IMR-90 (cell line): ENCODE measurements around the gene IL1RAPL1.

Source experiments
- BHLHE40 ChIP-seq: fragments of 150-350 bp; IDR thresholded peaks from 2 replicates; pipeline ENCODE4 v1.6.1; 2016; ENCODE audit warnings: mild to moderate bottlenecking, low read depth, low read length
- CEBPB ChIP-seq: IDR thresholded peaks from 2 replicates; pipeline ENCODE4 v1.6.1; 2012; ENCODE audit warnings: low read depth, low read length, improper control_type of control experiment
- CHD1 ChIP-seq: IDR thresholded peaks from 2 replicates; pipeline ENCODE4 v1.6.1; 2012; ENCODE audit warnings: low read depth, low read length, improper control_type of control experiment
- MAFK ChIP-seq: IDR thresholded peaks from 2 replicates; pipeline ENCODE4 v1.6.1; 2012; ENCODE audit warnings: low read depth, low read length, improper control_type of control experiment
- MXI1 ChIP-seq: IDR thresholded peaks from 2 replicates; pipeline ENCODE4 v1.6.1; 2012; ENCODE audit warnings: low read depth, mild to moderate bottlenecking, low read length, moderate library complexity, borderline replicate concordance
- POLR2A ChIP-seq: IDR thresholded peaks from 2 replicates; pipeline ENCODE4 v1.6.1; 2012; ENCODE audit warnings: mild to moderate bottlenecking, low read depth, low read length
- RAD21 ChIP-seq: IDR thresholded peaks from 2 replicates; pipeline ENCODE4 v1.6.1; 2012; ENCODE audit warnings: low read length, improper control_type of control experiment
- RCOR1 ChIP-seq: IDR thresholded peaks from 2 replicates; pipeline ENCODE4 v1.6.1; 2012; ENCODE audit warnings: mild to moderate bottlenecking, low read length, improper control_type of control experiment; ENCODE audit not compliant: insufficient replicate concordance
- RFX5 ChIP-seq: IDR thresholded peaks from 2 replicates; pipeline ENCODE4 v1.8.0; 2012; ENCODE audit warnings: low read depth, mild to moderate bottlenecking, low read length, moderate library complexity
- SMC3 ChIP-seq: fragments of 150-350 bp; IDR thresholded peaks from 2 replicates; pipeline ENCODE4 v1.6.1; 2016; ENCODE audit warnings: low read depth, mild to moderate bottlenecking, antibody characterized with exemption, low read length, moderate library complexity
- TF ChIP-seq, protein P1 (sequence below): conservative IDR thresholded peaks from 2 replicates; pipeline ENCODE4 v1.5.1; 2012; ENCODE audit warnings: mild to moderate bottlenecking, low read depth, low read length, improper control_type of control experiment
- TF ChIP-seq, protein P2 (sequence below): fragments of 150-350 bp; IDR thresholded peaks from 2 replicates; pipeline ENCODE4 v1.6.1; 2017; ENCODE audit warnings: mild to moderate bottlenecking, antibody characterized with exemption, low read length, low read depth
- TF ChIP-seq, protein P3 (sequence below): fragments of 150-350 bp; IDR thresholded peaks from 2 replicates; pipeline ENCODE4 v1.6.1; 2016; ENCODE audit warnings: low read depth, mild to moderate bottlenecking, low read length, moderate library complexity, borderline replicate concordance

DNA sequence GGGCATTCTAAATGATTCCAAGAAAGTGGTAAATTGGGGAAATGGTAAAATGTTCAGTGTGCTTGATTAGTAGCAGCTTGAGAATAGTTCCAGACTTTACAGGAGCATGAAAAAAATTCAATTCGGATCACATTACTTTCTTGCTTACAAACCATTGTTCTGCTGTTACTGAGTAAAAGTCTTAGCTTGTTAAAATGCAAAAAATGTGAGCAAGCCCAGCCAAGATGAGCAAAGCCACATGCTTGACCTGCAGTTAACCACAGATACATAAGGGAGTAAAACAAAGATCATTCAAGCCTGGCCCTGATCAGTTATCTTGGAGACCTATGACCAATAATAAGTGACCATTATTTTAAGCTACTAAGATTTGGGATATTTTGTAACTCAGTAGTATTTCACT, 1065.2 kb downstream of the IL1RAPL1 start:
- TF ChIP-seq, protein P1, sequence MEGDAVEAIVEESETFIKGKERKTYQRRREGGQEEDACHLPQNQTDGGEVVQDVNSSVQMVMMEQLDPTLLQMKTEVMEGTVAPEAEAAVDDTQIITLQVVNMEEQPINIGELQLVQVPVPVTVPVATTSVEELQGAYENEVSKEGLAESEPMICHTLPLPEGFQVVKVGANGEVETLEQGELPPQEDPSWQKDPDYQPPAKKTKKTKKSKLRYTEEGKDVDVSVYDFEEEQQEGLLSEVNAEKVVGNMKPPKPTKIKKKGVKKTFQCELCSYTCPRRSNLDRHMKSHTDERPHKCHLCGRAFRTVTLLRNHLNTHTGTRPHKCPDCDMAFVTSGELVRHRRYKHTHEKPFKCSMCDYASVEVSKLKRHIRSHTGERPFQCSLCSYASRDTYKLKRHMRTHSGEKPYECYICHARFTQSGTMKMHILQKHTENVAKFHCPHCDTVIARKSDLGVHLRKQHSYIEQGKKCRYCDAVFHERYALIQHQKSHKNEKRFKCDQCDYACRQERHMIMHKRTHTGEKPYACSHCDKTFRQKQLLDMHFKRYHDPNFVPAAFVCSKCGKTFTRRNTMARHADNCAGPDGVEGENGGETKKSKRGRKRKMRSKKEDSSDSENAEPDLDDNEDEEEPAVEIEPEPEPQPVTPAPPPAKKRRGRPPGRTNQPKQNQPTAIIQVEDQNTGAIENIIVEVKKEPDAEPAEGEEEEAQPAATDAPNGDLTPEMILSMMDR: no peak
- TF ChIP-seq POLR2A (no peak), BHLHE40 (no peak), RCOR1 (no peak), CEBPB (no peak), MXI1 (no peak), MAFK (no peak), CHD1 (no peak), RAD21 (no peak), SMC3 (no peak), RFX5 (peak; percentile 68)
- TF ChIP-seq, protein P2, sequence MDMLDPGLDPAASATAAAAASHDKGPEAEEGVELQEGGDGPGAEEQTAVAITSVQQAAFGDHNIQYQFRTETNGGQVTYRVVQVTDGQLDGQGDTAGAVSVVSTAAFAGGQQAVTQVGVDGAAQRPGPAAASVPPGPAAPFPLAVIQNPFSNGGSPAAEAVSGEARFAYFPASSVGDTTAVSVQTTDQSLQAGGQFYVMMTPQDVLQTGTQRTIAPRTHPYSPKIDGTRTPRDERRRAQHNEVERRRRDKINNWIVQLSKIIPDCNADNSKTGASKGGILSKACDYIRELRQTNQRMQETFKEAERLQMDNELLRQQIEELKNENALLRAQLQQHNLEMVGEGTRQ: no peak
- TF ChIP-seq, protein P3, sequence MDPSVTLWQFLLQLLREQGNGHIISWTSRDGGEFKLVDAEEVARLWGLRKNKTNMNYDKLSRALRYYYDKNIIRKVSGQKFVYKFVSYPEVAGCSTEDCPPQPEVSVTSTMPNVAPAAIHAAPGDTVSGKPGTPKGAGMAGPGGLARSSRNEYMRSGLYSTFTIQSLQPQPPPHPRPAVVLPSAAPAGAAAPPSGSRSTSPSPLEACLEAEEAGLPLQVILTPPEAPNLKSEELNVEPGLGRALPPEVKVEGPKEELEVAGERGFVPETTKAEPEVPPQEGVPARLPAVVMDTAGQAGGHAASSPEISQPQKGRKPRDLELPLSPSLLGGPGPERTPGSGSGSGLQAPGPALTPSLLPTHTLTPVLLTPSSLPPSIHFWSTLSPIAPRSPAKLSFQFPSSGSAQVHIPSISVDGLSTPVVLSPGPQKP: no peak
